Right atrium auricular region (tissue), 2 donors: ENCODE data around the gene SALL3. TPM values are rescaled to one million over a fixed set of nuclear protein-coding genes. Genes with fewer than 3 reads are reported as not detected.
"Not testable (repeated sequence)": the region's sequence is repeated elsewhere in the genome, so short reads cannot be mapped to it uniquely, and the experiment has no call there.

Experiments
- DNase-seq: peaks from one replicate; pipeline ENCODE4 v3.0.0-alpha.2; 2019; ENCODE audit warnings: low spot score
- H3K27ac ChIP-seq, 2 donors: fragments of 200-600 bp; sonication (generic); 1 replicate in 1 of 2; 2 replicates in 1 of 2; pipeline ENCODE4 v1.5.1; 2016 to 2019
- H3K27me3 ChIP-seq, 2 donors: fragments of 200-600 bp; sonication (generic); one replicate each; pipeline versions ENCODE4 v1.5.1 to v1.6.0; 2017 to 2019
- H3K36me3 ChIP-seq: fragments of 200-600 bp; sonication (generic); one replicate; pipeline ENCODE4 v1.5.1; 2016
- H3K4me1 ChIP-seq, 2 donors: fragments of 200-600 bp; sonication (generic); one replicate each; pipeline versions ENCODE4 v1.5.1 to v1.6.0; 2017 to 2019
- H3K4me3 ChIP-seq, 2 donors: fragments of 200-600 bp; sonication (generic); 1 replicate in 1 of 2; 2 replicates in 1 of 2; pipeline ENCODE4 v1.5.1; 2017 to 2019; ENCODE audit warnings: mild to moderate bottlenecking in 1 of 2, moderate library complexity in 1 of 2
- H3K9me3 ChIP-seq, 2 donors: fragments of 200-600 bp; sonication (generic); one replicate each; pipeline ENCODE4 v1.5.1; 2019
- total RNA-seq, 2 donors: library from RNA; depleted of rRNA; stranded (reverse); fragments of >200 nt; gene quantifications; one replicate each; pipeline ENCODE4 v1.1.0, GENCODE V29; 2016
- TF ChIP-seq, protein P1 (sequence below), 2 donors: fragments of 200-600 bp; sonication (generic); IDR thresholded peaks; one replicate each; pipeline ENCODE4 v1.5.1; 2019; ENCODE audit warnings: antibody characterized with exemption in 2 of 2

The SALL3 gene
- total RNA-seq, 2 donors from 2014 or later: 1.5 to 2.5 TPM

DNA sequence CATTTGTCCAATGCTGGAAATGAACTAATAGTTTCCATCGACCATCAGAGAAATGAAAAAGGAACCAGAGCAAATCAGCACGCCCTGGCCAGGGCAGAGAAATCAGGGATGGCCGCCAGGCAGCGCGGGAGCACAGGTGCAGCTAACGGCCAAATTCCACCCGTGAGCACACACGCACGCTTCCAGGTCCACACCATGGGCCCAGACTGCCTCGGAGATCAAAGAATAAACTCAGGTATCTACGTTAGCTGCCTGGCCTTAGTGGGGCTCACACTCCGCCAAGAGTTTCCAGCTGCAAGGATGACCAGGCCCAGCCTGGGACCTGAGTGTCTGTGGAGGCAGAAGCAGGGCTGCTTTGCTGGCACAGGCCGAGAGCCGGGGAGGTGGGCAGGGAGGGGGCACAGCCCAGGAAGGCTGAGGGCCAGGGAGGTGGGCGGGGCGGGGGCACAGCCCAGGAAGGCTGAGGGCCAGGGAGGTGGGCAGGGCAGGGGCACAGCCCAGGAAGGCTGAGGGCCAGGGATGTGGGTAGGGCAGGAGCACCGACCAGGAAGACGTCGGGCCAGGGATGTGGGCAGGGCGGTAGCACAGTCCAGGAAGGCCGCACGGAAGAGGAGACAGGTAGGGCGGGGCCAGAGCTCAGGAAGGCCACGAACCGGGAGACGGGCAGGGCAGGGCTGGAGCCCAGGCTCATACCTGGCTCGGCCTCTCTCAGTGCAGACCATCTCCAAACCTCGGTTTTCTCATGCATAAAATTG, 43.2 kb upstream of the SALL3 start:
- Histone ChIP-seq H3K36me3 (no peaks in the 10 kb centered on the region), H3K9me3 (no peaks in the 10 kb centered on the region), H3K4me3 (no peak overlapping the region), H3K27ac (no peak overlapping the region), H3K27me3 (no peaks in the 10 kb centered on the region), H3K4me1 (no peaks in the 10 kb centered on the region)
- DNase-seq: no peak
- TF ChIP-seq, protein P1, sequence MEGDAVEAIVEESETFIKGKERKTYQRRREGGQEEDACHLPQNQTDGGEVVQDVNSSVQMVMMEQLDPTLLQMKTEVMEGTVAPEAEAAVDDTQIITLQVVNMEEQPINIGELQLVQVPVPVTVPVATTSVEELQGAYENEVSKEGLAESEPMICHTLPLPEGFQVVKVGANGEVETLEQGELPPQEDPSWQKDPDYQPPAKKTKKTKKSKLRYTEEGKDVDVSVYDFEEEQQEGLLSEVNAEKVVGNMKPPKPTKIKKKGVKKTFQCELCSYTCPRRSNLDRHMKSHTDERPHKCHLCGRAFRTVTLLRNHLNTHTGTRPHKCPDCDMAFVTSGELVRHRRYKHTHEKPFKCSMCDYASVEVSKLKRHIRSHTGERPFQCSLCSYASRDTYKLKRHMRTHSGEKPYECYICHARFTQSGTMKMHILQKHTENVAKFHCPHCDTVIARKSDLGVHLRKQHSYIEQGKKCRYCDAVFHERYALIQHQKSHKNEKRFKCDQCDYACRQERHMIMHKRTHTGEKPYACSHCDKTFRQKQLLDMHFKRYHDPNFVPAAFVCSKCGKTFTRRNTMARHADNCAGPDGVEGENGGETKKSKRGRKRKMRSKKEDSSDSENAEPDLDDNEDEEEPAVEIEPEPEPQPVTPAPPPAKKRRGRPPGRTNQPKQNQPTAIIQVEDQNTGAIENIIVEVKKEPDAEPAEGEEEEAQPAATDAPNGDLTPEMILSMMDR (IDR thresholded peaks at IDR 0.05): no peak

- no peak for DNase-seq
- H3K27ac ChIP-seq: no peak overlapping the region
- no peak overlapping the region for H3K4me3 ChIP-seq
- no peaks in the 10 kb centered on the region for H3K36me3 ChIP-seq
- no peaks in the 10 kb centered on the region for H3K4me1 ChIP-seq
- TF ChIP-seq, protein P1 (IDR thresholded peaks at IDR 0.05): no peak
- no peaks in the 10 kb centered on the region for H3K9me3 ChIP-seq
- H3K27me3 ChIP-seq: no peaks in the 10 kb centered on the region
These were observed 42.5 kb upstream of the SALL3 start for GRCh38 chr18:78937166-78937565.

- no peak for DNase-seq
- Histone ChIP-seq H3K27ac (no peak overlapping the region), H3K4me3 (no peak overlapping the region)
These were observed 40.5 kb upstream of the SALL3 start for GRCh38 chr18:78939105-78939504.

DNA sequence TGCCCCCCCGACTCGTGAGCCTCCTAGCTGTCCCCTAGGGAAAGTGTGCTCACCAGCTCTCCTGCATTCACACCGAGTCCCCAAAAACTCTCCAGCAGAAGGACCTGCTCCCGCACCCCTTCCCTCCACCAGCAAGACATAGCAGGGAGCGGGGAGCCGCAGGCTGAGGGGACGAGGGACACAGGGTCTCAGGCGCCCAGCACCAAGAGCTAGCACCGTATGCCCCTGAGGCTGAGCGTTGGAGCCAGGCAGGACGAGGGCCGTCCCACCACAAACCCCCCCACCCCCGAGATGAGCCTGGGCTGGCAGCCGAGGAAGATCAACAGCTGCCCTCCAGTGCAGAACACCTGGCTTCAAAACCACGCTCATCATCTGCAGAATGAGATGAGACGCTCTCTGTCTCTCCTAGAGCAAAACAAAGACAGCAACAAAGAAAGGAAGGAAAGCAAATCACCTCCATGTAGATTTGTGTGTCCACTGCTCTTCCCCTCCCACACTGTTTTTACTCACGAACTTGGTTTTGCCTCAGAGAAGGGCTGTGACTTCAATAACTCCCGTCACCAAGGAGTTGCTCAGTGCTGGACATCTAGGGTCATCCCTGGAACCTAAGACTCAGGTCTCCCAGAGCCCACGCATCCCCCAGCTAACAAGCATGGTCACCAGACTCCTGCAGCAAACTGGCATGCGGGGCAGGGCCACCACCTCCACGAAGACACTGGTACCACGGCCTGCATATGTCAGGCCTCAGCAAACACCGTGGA, 39.7 kb upstream of the SALL3 start:
- TF ChIP-seq, protein P1 (IDR thresholded peaks at IDR 0.05): no peak
- no peak overlapping the region for H3K27ac ChIP-seq
- H3K27me3 ChIP-seq: no peaks in the 10 kb centered on the region
- H3K4me1 ChIP-seq: no peaks in the 10 kb centered on the region
- no peaks in the 10 kb centered on the region for H3K36me3 ChIP-seq
- no peak overlapping the region for H3K4me3 ChIP-seq
- DNase-seq: no peak
- no peaks in the 10 kb centered on the region for H3K9me3 ChIP-seq

More at GRCh38 chr18:78939105-78939504, 40.5 kb upstream of the SALL3 start:
- Histone ChIP-seq H3K9me3 (no peaks in the 10 kb centered on the region), H3K36me3 (no peaks in the 10 kb centered on the region), H3K4me1 (no peaks in the 10 kb centered on the region), H3K27me3 (no peaks in the 10 kb centered on the region)
- TF ChIP-seq, protein P1 (IDR thresholded peaks at IDR 0.05): no peak

- not testable (repeated sequence) for H3K4me3 ChIP-seq, DNase-seq, H3K27me3 ChIP-seq, H3K4me1 ChIP-seq, H3K36me3 ChIP-seq, H3K9me3 ChIP-seq, H3K27ac ChIP-seq
These were observed 37.4 kb upstream of the SALL3 start for GRCh38 chr18:78942236-78942635.

DNA sequence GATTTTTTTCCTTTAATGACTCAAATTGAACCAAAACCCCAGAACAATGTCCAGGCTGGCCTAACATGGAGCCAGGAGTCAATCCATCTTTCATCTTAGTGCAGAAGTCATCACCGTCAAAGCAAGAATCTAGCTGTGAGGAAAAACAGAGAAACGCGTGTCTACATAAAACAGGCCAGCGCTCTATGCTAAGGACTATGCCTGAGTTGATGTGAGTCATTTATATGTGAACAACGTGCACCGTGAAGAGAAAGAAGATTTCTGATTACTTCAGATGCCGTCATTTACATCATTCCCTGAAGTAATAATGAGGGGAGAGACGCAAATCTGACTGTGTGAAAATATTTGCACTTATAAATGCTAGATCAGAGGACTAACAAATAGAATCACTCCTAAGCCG, 34.0 kb upstream of the SALL3 start:
- H3K4me1 ChIP-seq: no peaks in the 10 kb centered on the region
- no peak for DNase-seq
- H3K4me3 ChIP-seq: no peak overlapping the region
- H3K36me3 ChIP-seq: no peaks in the 10 kb centered on the region
- TF ChIP-seq, protein P1 (IDR thresholded peaks at IDR 0.05): no peak
- no peaks in the 10 kb centered on the region for H3K9me3 ChIP-seq
- H3K27me3 ChIP-seq: no peaks in the 10 kb centered on the region
- H3K27ac ChIP-seq: no peak overlapping the region
